GM18502 (cell line): ENCODE measurements around the gene RILP.
A peak's percentile ranks its signal among the peaks of the same experiment; 100 is the strongest.

ENCODE experiments used
- ATAC-seq: cut with Tn5 transposase; IDR thresholded peaks from one replicate; pipeline ENCODE4 v1.9.1; 2021; ENCODE audit warnings: mild to moderate bottlenecking; ENCODE audit not compliant: unreplicated experiment, poor library complexity

Gene RILP

DNA sequence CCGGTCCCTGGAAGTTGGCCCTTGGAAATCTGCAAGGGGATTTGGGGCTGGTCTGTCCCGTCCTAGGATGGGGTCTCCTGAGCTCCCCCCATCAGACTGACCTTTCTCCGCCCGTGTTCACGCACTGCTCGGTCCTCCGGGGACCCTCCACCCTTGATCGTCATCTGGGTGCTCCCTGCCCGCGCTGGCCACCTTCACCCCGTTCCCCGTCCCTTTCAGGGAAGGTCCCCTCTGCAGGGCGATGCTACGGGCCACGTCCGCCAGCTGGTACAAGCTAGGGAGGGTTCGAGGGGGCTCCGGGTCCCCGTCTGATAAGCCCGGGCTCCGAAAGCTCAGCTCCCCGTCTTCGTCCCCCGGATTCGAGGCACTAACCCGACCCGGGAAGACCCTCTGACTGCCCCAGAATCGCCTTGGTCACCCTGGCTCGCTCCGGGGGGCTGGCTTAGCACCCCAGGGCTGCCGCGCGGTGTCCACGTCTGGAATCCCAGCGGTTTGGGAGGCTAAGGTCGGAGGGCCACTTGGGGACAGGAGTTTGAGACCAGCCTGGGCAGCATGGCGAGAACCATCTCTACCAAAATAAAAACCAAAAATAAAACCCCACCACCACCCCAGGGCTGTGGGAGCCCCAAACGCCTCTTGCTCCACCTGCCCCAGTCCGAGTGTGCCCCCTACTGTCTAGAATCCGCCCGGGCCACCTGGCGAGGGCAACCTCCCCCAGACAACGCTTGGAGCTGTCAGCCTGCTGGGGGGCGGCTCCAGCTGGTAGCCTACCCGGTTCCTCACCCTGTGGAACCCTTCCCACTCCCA lies 20.0 kb downstream of the RILP start:
- no peak for ATAC-seq

- peak; percentile 56 for ATAC-seq
These were observed 20.7 kb downstream of the RILP start for GRCh38 chr17:1628856-1629503.

DNA sequence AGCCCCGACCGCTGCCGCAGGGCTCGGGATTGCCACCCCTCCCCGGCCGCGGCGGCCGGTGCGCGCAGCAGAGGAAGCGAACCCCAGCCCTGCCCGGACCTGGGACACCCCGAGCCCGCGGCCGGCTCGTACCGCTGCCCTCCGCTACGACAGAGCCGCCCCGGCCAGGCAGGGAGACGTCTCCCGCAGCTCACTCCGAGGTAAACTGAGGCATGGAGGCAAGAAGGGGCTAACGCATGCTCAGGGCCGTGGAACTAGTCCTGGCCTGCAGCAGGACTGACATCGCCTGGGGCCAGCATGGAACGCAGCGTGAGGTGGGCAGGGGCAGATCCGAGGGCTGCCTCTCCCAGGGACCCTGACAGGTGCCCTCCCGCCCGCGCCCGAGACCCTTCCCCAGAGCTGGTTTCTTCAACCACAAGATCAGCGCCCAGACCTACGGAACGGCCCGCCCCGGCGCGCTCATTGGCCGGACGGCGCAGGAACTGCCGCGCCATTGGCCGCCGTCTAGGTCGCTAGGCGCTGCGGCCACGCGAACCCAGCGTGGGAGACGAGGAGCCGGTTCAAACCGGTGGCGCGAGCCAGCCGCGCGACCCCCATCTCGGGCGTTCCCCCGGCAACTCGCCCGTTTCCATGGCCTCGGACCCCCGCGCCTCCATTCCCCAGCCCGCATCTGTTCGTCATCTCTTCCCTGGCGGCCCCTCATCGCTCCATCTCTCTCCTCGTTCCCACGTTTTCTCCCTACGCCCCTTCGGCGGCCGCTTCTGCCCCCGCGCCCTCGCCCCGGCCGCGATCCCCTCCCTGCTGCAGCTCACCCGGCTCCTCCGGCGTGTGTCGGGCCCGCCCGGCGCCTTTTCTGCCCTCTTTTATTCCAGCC lies 21.4 kb downstream of the RILP start, which contains the start of gene SLC43A2:
TSS of gene SLC43A2 (minus strand) at position 853 of the 874 bp plus-strand sequence. CDS start 960 bp downstream, outside the sequence.
- ATAC-seq: peak; percentile 56

DNA sequence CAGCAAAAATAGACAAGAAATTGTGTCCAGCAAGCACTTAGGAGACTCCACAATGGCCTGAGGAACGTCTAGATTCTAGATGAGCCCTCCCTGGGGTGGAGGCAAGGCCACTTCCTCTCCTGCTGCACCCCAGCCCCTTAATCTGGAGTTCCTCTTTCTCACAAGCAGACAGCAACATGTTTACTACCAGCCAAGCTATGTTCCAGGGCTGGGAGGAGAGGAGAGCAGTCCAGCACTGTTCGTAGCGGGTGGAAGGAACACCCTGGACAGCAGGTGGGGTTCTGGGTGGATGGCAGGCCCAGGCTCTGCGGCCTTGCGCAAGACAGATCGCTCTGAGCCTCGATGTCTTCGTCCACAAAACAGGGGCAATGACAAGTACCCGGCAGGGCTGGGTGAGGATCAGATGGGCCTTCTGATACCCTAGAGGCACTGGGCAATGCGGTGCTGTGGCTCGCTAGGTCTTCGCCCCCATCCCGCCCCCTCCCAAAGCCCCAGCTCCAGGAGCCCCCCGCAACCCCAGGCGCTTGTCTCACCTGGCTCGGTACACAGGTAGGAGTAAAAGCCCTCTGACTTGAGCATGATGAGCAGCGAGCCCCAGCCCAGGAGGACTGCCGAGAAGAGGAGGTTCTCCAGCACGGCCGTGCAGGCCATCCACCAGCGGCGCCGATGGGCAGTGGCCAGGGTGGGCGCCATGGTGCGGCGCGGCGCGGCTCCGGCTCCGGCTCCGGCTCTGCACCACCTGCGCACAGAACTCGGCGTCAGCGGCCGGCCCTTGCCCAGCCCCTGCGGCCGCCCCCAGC lies 22.3 kb downstream of the RILP start:
- ATAC-seq: no peak

DNA sequence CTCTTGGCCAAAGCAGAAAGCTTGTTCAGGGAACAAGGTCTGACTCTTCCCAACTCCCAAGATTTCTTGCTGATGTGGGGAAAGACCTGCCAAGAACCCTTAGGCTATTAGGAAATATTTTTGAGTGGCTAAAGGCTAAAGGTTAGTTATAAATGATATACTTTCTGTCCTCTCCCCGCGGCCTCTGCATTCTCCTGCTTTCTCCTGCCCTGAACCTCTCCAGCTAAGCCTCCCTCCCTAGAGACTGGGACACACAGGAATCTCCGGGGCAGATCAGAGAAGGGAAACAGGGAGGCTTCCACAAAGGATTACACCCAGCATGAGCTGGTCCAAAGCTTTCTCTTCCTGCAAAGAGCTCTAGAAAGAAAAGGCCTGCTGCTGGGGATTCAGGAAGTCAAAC lies 23.3 kb downstream of the RILP start:
- no peak for ATAC-seq

- no peak for ATAC-seq
These were observed 24.1 kb downstream of the RILP start for GRCh38 chr17:1625581-1625980.

DNA sequence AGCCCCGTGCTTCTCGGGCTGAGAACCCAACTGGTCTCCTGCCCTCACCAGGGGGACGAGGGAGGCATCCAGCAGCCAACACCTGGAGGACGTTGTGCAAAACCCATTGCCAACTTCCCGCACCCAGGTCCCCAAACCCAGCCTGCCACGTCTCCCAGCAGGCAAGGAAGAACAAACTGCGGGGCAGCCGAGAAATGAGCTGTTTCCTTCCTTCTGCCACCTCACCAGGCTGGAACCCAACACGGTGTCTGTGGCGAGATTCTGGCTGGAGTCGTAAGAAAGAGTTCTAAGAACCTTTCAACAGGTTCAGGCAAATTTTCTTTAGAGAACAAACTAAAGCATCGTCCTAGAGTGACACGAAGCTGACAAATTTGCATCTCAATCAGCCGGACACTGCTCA lies 24.6 kb downstream of the RILP start:
- ATAC-seq: no peak

GRCh38 chr17:1624650-1625049 lies 25.0 kb downstream of the RILP start:
- ATAC-seq: no peak

DNA sequence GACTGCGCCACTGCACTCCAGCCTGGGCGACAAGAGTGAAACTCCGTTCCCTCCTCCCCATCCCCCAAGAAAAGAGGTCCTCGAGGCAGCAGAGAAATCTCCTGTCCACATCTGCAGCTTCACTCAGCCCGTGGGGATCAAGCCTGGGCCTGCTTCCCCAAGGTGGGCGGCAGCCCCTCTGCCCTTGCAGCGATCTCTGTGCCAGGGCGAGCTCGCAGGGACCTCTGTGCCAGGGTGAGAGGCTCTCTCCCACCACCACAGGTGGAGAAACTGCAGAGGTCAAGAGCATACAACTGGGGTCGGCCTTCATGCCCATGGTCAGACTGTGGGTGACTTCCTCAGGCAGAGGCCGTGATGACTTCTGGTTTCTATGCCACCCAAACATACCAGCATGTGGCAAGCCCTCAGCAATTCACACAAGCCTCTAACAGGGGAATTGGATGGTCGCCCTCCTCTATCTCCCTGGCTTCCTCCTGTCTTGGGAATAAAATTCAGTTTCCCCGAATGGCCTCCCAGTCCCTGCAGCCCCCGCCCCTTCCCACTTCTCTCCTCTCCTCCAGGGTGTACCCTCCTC lies 26.5 kb downstream of the RILP start:
- ATAC-seq: no peak

- ATAC-seq: no peak
These were observed 28.3 kb downstream of the RILP start for GRCh38 chr17:1621273-1621954.

GRCh38 chr17:1620486-1620885 lies 29.2 kb downstream of the RILP start:
- ATAC-seq: no peak

- ATAC-seq: no peak
These were observed 32.0 kb downstream of the RILP start for GRCh38 chr17:1617620-1618174.

- ATAC-seq: no peak
These were observed 33.6 kb downstream of the RILP start for GRCh38 chr17:1616101-1616500.

- no peak for ATAC-seq
These were observed 37.3 kb downstream of the RILP start for GRCh38 chr17:1612400-1612799.

- ATAC-seq: no peak
These were observed 38.0 kb downstream of the RILP start for GRCh38 chr17:1611715-1612114.

DNA sequence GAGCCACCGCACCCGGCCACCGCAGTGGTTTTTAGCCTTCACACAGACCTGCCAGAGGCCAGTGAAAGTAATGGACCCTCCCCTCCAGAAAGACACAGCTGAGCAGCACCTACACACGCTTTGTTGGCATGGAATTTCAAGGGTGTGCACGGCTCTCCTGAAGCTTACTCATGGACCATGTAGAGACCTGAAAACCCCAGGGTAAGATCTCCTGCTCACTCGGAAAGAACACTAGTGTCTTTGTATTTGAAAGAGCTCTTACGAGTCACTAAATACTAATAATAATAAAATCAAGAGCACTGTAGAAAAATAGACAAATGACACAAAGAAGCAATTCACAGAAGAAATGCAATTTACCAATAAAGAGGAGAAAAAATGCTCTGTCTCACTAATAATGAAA lies 41.0 kb downstream of the RILP start:
- no peak for ATAC-seq

DNA sequence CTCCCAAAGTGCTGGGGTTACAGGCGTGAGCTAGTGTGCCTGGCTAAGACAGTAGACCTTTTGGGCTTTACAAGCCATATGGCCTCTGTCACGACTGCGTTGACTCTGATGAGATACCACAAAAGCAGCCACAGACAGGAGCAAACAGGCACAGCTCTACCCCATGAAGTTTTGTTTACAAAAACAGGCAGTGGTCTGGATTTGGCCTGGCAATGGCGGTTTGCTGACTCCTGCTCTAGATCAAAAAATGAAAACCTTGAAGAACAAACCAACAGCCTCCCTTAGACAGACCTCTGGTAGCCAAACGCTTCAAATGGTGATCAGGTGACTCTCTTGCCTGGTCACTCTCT lies 41.7 kb downstream of the RILP start:
- ATAC-seq: no peak

DNA sequence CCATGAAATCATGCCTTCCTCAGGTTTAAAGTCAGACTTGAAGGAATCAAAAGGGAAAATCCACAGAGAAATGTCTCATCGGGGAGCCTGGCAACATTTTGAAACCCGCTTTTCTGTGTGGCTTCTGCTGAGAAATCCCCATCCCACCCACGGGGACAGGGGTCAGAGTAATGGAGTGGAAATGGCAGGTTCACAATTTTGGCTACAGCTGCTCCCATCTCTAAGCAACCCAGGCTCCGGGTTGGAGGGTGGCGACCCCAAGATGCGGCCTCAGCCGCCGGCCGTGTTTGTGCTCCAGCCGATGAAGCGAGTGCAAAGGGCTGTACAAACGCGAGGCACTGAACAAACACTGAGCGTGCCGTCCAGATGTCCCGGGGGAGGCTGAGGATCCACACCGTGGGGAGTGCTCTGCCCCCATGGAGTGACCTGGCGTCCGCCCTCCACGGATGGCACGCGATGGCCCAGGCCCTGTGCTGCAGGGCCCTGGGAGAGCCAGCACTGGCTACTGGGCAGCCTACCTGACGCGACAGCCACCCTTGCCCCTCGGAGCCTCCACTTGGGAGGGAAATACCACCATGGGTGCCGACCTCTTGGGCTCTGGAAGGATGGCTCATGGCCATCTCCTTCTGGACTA lies 43.2 kb downstream of the RILP start:
- ATAC-seq: peak; percentile 37
